NCI-H187 (cell line): ENCODE measurements around the gene MRPL10.

ENCODE experiments used
- DNase-seq, 2 experiments: peaks; one replicate each; lab custom pipeline; 2025; lab: John Stamatoyannopoulos, UW

The MRPL10 gene

DNA sequence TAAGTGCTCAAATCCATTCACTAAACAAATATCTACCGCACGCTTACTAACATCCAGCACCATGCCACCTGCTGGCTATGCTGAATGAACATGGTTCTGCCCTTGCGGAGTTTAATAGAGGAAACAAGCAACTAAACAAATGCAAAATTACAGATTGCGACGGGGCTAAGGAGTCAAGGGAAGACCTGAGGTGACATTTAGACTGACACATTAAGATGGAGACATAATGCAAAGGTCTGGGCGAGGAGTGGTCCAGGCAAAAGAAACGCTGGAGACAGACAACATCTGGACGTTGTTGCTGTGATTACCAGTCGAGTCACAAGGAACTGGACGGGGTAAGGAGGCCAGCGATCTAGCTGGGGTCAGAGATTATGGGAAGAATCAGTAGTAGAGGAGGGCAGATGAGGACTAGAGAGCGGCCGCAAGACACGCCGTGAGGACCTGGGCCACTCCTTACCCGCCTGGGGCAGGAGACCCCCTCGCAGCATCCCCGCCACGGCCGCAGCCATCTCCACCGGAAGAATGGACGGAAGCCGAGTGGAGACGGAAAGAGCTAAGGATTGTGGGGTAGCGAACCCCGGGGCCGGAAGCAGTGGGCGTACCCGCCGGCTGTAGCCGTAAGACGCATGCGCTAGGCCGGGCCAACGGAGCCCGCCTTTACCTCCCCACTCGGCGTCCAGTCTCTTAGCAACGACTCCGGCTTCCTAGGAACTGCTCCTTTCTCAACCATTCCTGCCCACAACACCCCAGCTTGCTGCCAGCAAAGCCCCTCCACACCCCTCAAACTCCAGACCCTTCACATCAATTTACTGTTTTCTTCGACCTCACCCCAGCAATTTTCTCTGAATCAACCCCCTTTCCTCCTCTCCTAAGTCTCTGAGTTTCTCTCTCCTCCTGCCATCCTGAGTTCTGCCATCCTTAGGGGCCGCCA lies at the start of gene MRPL10, which contains the start of gene LRRC46:
MRPL10 (minus strand) TSS at position 539 of the 931 bp plus-strand sequence; CDS start at position 509, 30 bp downstream.
LRRC46 (plus strand) TSS at position 668 of the 931 bp plus-strand sequence. CDS start 320 bp downstream, outside the sequence.
- peak; percentile 80 to 88 for DNase-seq

GRCh38 chr17:47879776-47880454 lies 48.6 kb upstream of the MRPL10 start:
- DNase-seq: no peak

GRCh38 chr17:47879028-47879585 lies 47.8 kb upstream of the MRPL10 start:
- DNase-seq: no peak

- DNase-seq: no peak
Observed at GRCh38 chr17:47878203-47879027, 47.1 kb upstream of the MRPL10 start.

DNA sequence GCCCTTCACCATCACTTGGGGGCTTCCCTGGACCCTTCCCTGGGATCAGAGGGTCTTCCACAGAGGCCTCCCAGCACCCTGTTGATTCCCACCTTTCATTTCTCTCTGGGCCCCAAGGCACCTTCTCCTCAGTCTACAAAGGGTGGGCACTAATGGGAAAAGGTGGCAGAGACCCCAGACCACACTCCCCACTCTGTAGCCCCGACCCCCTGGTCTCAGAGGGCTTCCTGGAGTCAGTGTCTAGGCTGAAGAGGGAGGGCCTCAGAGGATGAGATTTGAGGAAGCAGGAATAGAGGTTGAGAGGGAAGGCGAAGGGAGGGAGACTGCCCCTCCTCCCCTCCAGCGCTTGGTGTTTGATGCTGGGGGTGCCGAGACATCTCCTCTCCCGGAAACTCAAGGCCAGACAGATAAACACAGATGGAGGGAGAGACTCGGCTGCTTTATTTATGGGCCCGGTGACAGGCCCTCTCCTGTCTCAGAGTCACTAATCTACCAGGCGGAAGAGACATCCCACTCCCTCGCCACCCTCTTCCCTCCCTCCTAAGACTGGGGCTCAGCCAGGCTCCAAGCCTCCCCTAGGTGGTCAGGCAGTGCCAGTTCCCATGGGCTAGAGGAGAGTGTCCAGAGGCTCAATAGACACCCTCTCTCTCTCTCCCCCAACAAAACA lies 46.2 kb upstream of the MRPL10 start:
- DNase-seq: no peak

- no peak for DNase-seq
Observed at GRCh38 chr17:47875011-47875985, 44.0 kb upstream of the MRPL10 start.

GRCh38 chr17:47873200-47874090 lies 42.1 kb upstream of the MRPL10 start:
- no peak for DNase-seq

DNA sequence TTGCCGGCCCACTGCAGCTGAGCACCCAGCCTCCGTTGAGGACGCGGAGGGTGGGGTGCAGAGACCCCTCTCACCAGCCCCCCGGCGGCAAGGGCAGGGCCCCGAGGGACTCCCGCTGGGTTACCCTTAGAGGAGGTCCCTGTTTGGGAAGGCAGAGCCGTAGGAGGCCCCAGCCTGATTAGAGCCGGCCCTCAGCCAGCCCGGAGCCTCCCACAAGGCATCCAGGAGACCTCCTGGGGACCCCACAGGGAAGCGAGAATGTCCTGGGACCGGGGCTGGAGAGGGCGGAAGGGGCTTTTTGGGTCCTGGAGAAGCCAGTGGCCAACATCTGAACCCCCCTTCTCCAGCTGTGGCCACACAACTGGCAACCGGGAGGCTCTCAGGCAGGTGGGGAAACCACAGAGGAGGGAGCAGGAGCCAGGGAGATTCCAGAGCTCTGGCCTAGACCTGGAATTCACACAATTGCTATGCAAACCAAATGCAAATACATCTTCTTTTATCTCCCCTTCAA lies 41.4 kb upstream of the MRPL10 start:
- DNase-seq: no peak

DNA sequence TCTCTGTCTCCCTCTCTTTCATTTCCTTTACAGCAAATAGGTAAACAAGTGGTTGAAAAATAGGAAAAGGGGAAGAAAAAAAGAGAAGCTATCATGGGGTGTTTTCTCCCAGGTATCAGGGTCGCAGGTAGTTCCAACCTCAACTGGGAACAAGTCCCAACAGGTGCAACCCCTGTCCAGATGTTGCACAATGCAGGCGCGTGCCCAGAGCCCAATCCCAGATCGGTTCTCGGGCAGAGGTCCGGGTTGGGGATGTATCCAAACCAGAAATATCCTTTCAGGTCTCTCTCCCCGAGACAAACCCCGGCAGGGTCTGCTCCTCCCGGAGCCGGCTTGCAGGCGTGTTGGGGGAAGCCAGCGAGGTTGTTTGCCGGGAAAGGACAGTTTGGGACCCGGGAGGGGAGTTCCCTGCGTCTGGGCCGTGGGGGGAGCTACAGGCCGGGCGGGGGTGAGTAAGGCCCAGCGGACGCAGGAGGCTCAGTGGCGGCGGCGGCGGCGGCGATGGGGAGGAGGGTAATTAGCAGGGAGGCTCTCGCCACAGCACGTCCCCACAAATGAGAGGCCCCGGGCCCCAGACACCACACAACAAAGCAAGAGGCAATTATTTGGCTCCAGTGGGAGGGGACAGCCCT lies 40.8 kb upstream of the MRPL10 start:
- no peak for DNase-seq

DNA sequence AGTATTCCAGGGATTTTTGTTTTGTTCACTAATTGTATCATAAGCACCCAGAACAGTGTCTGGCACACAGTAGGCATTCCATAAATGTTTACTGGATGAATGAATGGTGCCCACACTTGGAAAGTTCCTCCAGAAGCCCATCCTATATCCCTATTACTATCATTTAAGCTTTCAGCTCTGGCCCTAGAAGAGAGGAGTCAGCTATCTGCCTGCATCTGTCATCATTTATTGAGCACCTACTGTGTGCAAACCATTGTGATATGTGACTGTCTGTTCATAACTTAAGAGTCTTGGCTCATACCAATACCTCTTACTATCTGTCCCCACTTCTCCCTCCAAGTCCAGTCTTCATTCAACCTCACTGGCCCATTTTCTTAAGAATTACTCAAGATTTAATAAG lies 39.7 kb upstream of the MRPL10 start:
- DNase-seq: no peak

DNA sequence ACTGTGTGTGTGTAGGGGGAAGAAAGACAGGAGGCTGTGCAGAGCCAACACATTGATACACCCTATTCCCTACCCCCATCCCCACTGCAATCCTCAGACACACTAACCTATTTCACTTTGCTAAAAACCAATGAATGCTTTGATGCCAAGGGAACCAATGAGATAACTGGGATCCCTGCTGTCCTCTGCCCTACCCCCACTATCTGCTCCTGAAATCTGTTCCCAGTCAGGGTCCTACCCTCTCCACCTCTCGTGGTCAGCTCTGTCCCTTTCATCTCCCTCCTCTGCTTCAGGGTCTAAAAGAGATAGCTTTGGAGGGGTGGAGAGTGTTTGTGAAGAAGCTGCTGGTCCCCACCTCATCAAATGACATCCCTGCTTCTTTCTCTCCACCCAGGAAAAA lies 38.7 kb upstream of the MRPL10 start:
- DNase-seq: no peak

- no peak for DNase-seq
Observed at GRCh38 chr17:47869114-47869513, 37.8 kb upstream of the MRPL10 start.

DNA sequence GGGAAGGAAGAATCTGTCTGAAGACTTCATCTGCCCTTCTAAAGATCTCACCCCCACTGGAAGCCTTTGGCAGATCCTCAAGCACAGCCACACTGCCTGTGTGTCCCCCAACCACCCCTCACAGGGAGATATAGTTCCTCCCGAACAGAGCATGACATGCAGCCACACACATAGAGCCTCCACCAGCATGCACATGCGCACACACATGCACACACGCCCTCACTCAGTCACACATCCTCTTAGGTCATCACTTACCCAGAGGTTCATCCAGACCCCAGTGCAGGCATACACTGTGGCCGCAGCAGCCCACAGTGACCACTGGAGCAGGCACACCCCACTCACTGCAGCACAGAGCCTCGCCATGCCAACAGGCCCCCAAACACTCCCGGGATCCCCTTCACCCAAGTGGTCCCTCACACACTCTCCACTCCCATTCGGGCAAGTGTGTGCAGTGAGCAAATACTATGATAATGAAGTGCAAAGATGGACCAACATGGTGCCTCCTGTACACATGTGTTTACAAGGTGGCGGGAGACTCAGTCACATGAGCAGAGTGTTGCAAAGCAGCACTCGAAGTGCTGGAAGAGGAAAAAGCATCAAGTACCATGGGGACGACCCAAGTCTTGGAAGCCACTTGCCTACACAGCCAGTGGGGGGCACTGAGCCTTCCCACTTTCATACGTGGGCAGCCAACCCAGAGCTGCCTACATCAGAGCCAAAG lies 36.6 kb upstream of the MRPL10 start:
- DNase-seq: no peak

DNA sequence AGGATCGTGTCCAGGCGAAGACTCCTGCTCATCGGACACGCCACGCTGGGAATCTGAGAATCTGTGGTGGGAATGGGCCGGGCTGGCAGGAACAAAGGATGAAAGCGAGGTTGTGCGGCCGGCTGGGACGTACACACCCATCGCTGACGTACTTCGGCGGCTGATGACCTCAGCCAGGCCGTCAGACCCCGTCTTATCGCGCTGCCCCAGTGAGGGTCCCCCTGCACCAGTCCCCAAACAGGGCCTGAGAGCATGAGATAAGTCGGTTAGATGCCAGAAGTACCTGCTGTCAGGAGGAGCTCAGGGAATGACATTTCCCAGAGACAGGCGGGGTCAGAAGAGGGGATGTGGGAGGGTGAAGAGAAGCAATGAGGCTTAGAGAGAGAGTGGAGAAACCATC lies 35.6 kb upstream of the MRPL10 start:
- no peak for DNase-seq

DNA sequence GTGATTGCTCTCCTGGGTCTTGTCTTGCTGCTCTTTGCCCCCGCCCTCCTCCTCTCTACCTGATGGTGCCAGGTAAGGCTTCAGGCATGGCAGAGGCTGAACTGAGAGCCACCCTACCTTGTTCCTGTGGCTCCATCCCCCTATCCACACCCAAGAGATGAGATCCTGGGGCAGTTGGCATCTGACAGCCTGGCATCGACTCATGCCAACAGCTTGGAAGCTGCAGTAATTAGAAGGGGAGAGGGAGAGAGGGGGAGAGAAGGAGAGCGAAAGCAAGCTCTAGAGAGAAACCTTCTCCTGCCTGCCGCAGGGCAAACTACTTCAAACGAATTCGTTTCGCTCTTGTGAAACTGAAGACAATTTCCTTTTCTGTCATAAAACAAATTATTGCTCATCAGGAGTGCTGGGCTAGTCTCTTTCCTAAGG lies 33.5 kb upstream of the MRPL10 start:
- DNase-seq: no peak

- DNase-seq: no peak
Observed at GRCh38 chr17:47862621-47863440, 31.5 kb upstream of the MRPL10 start.

GRCh38 chr17:47860386-47860785 lies 29.0 kb upstream of the MRPL10 start:
- no peak for DNase-seq
